Stimulated activated naive B cell treated with anti-CD40 and anti-IgM and Interleukin-4, amounts not matched to agents 10 μg/mL and 1 μg/mL and 100 μg/mL, for 72 hours (primary cell): ENCODE measurements around the gene BCKDK.
A peak's percentile ranks its signal among the peaks of the same experiment; 100 is the strongest.

Experiments
- ATAC-seq, 2 donors: fragments of 150-1000 bp; cut with Tn5 transposase; replicated peaks; 2 replicates each; pipeline ENCODE4 v1.10.0; 2021; ENCODE audit warnings: moderate library complexity in 1 of 2
- DNase-seq: peaks from one replicate; pipeline ENCODE4 v3.0.0; 2021
- H3K27ac Mint-ChIP-seq: one replicate; pipeline ENCODE4 v1.8.0; 2022; ENCODE audit warnings: mild to moderate bottlenecking, mixed read lengths
- H3K27me3 Mint-ChIP-seq, 2 donors: one replicate each; pipeline ENCODE4 v1.8.0; 2022; ENCODE audit warnings: mixed read lengths in 2 of 2
- H3K36me3 Mint-ChIP-seq, 2 donors: one replicate each; pipeline ENCODE4 v1.8.0; 2022; ENCODE audit warnings: mixed read lengths in 2 of 2, mild to moderate bottlenecking in 1 of 2
- H3K4me1 Mint-ChIP-seq, 2 donors: one replicate each; pipeline ENCODE4 v1.8.0; 2022; ENCODE audit warnings: mixed read lengths in 2 of 2, mild to moderate bottlenecking in 1 of 2
- H3K4me3 Mint-ChIP-seq, 2 donors: one replicate each; pipeline ENCODE4 v1.8.0; 2022; ENCODE audit warnings: mild to moderate bottlenecking in 2 of 2, mixed read lengths in 2 of 2, moderate library complexity in 1 of 2
- H3K9me3 Mint-ChIP-seq, 2 donors: one replicate each; pipeline ENCODE4 v1.8.0; 2022; ENCODE audit warnings: mixed read lengths in 2 of 2, mild to moderate bottlenecking in 1 of 2

BCKDK gene

GRCh38 chr16:31074814-31075183, 33.4 kb upstream of the BCKDK start:
- H3K27ac Mint-ChIP-seq = peak overlapping the region; percentile 97
- H3K36me3 Mint-ChIP-seq = peaks cover 14 to 39% of the 10 kb centered on the region in 2 donors
- ATAC-seq (no peak), DNase-seq (no peak)
- H3K4me3 Mint-ChIP-seq = peak overlapping the region; percentile 91 to 95
- H3K9me3 Mint-ChIP-seq = no peaks in the 10 kb centered on the region
- peaks cover 31 to 34% of the 10 kb centered on the region in 2 donors for H3K4me1 Mint-ChIP-seq
- H3K27me3 Mint-ChIP-seq = no peaks in the 10 kb centered on the region

DNA sequence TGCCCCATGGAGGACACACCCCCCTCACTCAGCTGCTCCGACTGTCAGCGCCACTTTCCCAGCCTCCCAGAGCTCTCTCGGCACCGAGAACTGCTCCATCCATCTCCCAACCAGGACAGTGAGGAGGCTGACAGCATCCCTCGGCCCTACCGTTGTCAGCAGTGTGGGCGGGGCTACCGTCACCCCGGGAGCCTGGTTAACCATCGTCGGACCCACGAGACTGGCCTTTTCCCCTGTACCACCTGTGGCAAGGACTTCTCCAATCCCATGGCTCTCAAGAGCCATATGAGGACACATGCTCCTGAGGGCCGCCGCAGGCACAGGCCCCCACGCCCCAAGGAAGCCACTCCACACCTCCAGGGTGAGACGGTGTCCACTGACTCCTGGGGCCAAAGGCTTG, 31.9 kb upstream of the BCKDK start:
- no peak for ATAC-seq

GRCh38 chr16:31077024-31077423, 31.2 kb upstream of the BCKDK start:
- Mint-ChIP-seq H3K4me3 (no peak overlapping the region), H3K36me3 (peaks cover 19 to 51% of the 10 kb centered on the region in 2 donors), H3K9me3 (no peaks in the 10 kb centered on the region), H3K27me3 (no peaks in the 10 kb centered on the region), H3K27ac (peak overlapping the region; percentile 25), H3K4me1 (peaks cover 32 to 45% of the 10 kb centered on the region in 2 donors)
- DNase-seq = no peak
- ATAC-seq = no peak

More for the DNA sequence above, 31.9 kb upstream of the BCKDK start:
- Mint-ChIP-seq H3K36me3 (peaks cover 18 to 51% of the 10 kb centered on the region in 2 donors), H3K9me3 (no peaks in the 10 kb centered on the region), H3K4me1 (peaks cover 36 to 44% of the 10 kb centered on the region in 2 donors), H3K27ac (peak overlapping the region; percentile 25), H3K27me3 (no peaks in the 10 kb centered on the region), H3K4me3 (no peak overlapping the region)
- DNase-seq = no peak

GRCh38 chr16:31077592-31078396, 30.4 kb upstream of the BCKDK start:
- DNase-seq (no peak), ATAC-seq (no peak)
- Mint-ChIP-seq H3K27ac (peak overlapping the region; percentile 56), H3K27me3 (no peaks in the 10 kb centered on the region), H3K36me3 (peaks cover 22 to 55% of the 10 kb centered on the region in 2 donors), H3K9me3 (no peaks in the 10 kb centered on the region), H3K4me3 (no peak overlapping the region), H3K4me1 (peaks cover 30 to 45% of the 10 kb centered on the region in 2 donors)

DNA sequence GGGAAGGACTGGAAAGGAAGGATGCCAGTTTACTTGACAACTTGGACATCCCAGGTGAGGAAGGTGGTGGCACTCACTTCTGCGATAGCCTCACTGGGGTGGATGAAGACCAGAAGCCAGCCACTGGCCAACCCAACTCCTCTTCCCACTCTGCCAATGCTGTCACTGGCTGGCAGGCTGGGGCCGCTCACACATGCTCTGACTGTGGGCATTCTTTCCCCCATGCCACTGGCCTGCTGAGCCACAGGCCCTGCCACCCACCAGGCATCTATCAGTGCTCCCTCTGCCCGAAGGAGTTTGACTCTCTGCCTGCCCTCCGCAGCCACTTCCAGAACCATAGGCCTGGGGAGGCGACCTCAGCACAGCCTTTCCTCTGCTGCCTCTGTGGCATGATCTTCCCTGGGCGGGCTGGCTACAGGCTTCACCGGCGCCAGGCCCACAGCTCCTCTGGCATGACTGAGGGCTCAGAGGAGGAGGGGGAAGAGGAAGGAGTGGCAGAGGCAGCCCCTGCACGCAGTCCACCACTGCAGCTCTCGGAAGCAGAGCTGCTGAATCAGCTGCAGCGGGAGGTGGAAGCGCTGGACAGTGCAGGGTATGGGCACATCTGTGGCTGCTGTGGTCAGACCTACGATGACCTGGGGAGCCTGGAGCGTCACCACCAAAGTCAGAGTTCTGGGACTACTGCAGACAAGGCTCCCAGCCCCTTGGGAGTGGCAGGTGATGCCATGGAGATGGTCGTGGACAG, 29.4 kb upstream of the BCKDK start:
- Mint-ChIP-seq H3K4me1 (peaks cover 30 to 46% of the 10 kb centered on the region in 2 donors), H3K36me3 (peaks cover 25 to 55% of the 10 kb centered on the region in 2 donors), H3K9me3 (no peaks in the 10 kb centered on the region), H3K27ac (no peak overlapping the region), H3K27me3 (no peaks in the 10 kb centered on the region), H3K4me3 (no peak overlapping the region)
- ATAC-seq = no peak
- DNase-seq = no peak

DNA sequence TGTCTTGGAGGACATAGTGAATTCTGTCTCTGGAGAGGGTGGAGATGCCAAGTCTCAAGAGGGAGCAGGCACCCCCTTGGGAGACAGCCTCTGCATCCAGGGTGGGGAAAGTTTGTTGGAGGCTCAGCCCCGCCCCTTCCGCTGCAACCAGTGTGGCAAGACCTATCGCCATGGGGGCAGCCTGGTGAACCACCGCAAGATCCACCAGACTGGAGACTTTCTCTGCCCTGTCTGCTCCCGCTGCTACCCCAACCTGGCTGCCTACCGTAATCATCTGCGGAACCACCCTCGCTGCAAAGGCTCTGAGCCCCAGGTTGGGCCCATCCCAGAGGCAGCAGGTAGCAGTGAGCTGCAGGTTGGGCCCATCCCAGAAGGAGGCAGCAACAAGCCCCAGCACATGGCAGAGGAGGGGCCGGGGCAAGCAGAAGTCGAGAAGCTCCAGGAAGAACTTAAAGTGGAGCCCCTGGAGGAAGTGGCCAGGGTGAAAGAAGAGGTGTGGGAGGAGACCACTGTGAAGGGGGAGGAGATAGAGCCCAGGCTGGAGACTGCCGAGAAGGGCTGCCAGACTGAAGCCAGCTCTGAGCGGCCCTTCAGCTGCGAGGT, 28.7 kb upstream of the BCKDK start:
- ATAC-seq = no peak
- H3K4me3 Mint-ChIP-seq = no peak overlapping the region
- peaks cover 29 to 44% of the 10 kb centered on the region in 2 donors for H3K4me1 Mint-ChIP-seq
- H3K27me3 Mint-ChIP-seq = no peaks in the 10 kb centered on the region
- H3K9me3 Mint-ChIP-seq = no peaks in the 10 kb centered on the region
- H3K27ac Mint-ChIP-seq = no peak overlapping the region
- no peak for DNase-seq
- peaks cover 27 to 54% of the 10 kb centered on the region in 2 donors for H3K36me3 Mint-ChIP-seq

GRCh38 chr16:31080035-31080629, 28.1 kb upstream of the BCKDK start:
- Mint-ChIP-seq H3K27ac (no peak overlapping the region), H3K4me3 (no peak overlapping the region), H3K4me1 (peaks cover 23 to 37% of the 10 kb centered on the region in 2 donors), H3K27me3 (no peaks in the 10 kb centered on the region), H3K9me3 (no peaks in the 10 kb centered on the region), H3K36me3 (peaks cover 24 to 49% of the 10 kb centered on the region in 2 donors)
- ATAC-seq (no peak), DNase-seq (no peak)

GRCh38 chr16:31080756-31081419, 27.3 kb upstream of the BCKDK start:
- peaks cover 27 to 31% of the 10 kb centered on the region in 2 donors for H3K4me1 Mint-ChIP-seq
- DNase-seq = no peak
- ATAC-seq = no peak
- H3K4me3 Mint-ChIP-seq = no peak overlapping the region
- H3K36me3 Mint-ChIP-seq = peaks cover 27 to 49% of the 10 kb centered on the region in 2 donors
- peak overlapping the region; percentile 75 for H3K27ac Mint-ChIP-seq
- no peaks in the 10 kb centered on the region for H3K9me3 Mint-ChIP-seq
- H3K27me3 Mint-ChIP-seq = no peaks in the 10 kb centered on the region

GRCh38 chr16:31081428-31082351, 26.5 kb upstream of the BCKDK start:
- H3K36me3 Mint-ChIP-seq = peaks cover 27 to 49% of the 10 kb centered on the region in 2 donors
- ATAC-seq (no peak), DNase-seq (no peak)
- peak overlapping the region; percentile 75 for H3K27ac Mint-ChIP-seq
- no peaks in the 10 kb centered on the region for H3K27me3 Mint-ChIP-seq
- no peak overlapping the region for H3K4me3 Mint-ChIP-seq
- H3K4me1 Mint-ChIP-seq = peaks cover 26% of the 10 kb centered on the region in 2 donors
- no peaks in the 10 kb centered on the region for H3K9me3 Mint-ChIP-seq

GRCh38 chr16:31082368-31083045, 25.7 kb upstream of the BCKDK start:
- DNase-seq = no peak
- Mint-ChIP-seq H3K27me3 (no peaks in the 10 kb centered on the region), H3K4me1 (peaks cover 26% of the 10 kb centered on the region in 2 donors), H3K27ac (peak overlapping the region; percentile 11), H3K9me3 (no peaks in the 10 kb centered on the region), H3K36me3 (peaks cover 27 to 44% of the 10 kb centered on the region in 2 donors), H3K4me3 (no peak overlapping the region)
- no peak for ATAC-seq

DNA sequence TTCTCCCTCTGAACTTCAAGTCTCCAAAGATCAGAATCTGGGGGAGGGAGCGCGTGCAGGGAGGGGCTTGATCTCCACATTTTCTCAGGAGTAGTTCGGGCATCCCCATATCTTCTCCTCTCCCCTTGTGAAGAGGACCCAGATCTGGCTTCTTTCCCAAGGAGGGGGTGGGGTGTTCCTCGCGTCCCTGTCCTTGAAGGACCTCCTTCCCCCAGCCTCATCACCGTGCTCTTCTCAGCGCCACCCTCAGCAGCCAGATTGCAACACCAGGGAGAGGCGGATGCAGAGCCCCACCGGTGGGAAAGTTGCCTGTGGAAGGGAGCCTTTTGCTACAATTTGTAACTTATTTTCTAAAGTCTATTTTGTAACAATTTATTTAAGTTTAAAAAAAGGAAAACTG, 25.1 kb upstream of the BCKDK start:
- peaks cover 23 to 39% of the 10 kb centered on the region in 2 donors for H3K36me3 Mint-ChIP-seq
- no peak overlapping the region for H3K27ac Mint-ChIP-seq
- H3K9me3 Mint-ChIP-seq = no peaks in the 10 kb centered on the region
- no peak for ATAC-seq
- no peaks in the 10 kb centered on the region for H3K27me3 Mint-ChIP-seq
- no peak overlapping the region for H3K4me3 Mint-ChIP-seq
- no peak for DNase-seq
- peaks cover 20 to 26% of the 10 kb centered on the region in 2 donors for H3K4me1 Mint-ChIP-seq

DNA sequence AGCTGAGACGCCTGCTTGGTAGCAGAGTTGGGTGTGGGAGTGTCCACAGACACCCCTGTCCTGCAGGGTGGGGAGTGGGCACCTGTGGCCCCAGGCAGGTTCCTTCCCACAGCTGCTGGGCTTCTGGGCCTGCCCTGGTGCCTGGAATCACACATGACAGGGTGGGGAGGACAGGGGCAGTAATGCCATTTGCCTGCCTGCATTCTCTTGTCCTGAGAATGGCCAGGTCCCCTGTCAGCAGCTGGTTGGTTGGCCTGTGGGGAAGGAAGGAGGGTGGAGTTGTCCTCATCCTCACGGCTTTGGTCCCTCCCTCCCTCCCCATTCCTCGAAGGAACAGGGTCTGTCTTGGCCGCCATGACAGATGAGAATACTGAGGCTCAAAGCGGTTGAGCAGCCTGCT, 24.6 kb upstream of the BCKDK start:
- no peak overlapping the region for H3K4me3 Mint-ChIP-seq
- H3K4me1 Mint-ChIP-seq = peaks cover 20 to 26% of the 10 kb centered on the region in 2 donors
- no peak overlapping the region for H3K27ac Mint-ChIP-seq
- no peak for ATAC-seq
- no peaks in the 10 kb centered on the region for H3K9me3 Mint-ChIP-seq
- DNase-seq = no peak
- H3K36me3 Mint-ChIP-seq = peaks cover 22 to 34% of the 10 kb centered on the region in 2 donors
- no peaks in the 10 kb centered on the region for H3K27me3 Mint-ChIP-seq
